Measurements from ENCODE around the gene PRC1.

DNA sequence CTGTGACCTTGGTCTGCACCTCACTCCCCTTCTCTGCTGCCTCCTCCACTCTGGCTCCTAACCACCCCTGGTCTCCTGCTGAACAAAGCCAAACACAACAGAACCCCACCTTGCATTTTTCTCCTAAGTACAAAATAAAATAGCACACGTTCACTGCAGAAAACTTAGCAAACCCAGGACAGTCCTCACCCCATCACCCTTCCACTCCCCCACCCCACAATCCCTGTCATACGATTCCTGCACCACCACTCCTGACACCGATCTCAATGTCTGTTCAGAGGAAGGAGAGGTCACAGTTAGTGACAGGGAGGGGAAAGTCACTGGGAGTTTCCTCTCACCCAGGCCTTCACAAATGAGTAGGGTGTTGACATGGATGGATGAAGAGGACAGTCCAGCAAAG, 23.8 kb upstream of the PRC1 start:
- TF ChIP-seq CTCF (IDR thresholded peaks at IDR 0.05) = no peak
- TF ChIP-seq EP300 (IDR thresholded peaks at IDR 0.05) = no peak
- no peak for TF ChIP-seq POLR2AphosphoS5 (IDR thresholded peaks at IDR 0.05)
- TF ChIP-seq POLR2A (IDR thresholded peaks at IDR 0.05) = no peak

Data from sigmoid colon (tissue), 4 donors.